GM18517 (cell line): Measurements from ENCODE around the gene OR51B4.
"Not testable (repeated sequence)": the region's sequence is repeated elsewhere in the genome, so short reads cannot be mapped to it uniquely, and the experiment has no call there.

Source experiments
- ATAC-seq: cut with Tn5 transposase; IDR thresholded peaks from one replicate; pipeline ENCODE4 v1.9.1; 2021; ENCODE audit warnings: mild to moderate bottlenecking, moderate library complexity; ENCODE audit not compliant: unreplicated experiment

Gene OR51B4

GRCh38 chr11:5275369-5276110, 26.2 kb downstream of the OR51B4 start:
- no peak for ATAC-seq

- ATAC-seq = no peak
These were observed 27.4 kb downstream of the OR51B4 start for GRCh38 chr11:5274395-5274794.

- ATAC-seq = no peak
These were observed 29.2 kb downstream of the OR51B4 start for GRCh38 chr11:5272395-5273017.

GRCh38 chr11:5269715-5270147, 32.0 kb downstream of the OR51B4 start, which contains the start of gene HBE1:
Gene HBE1, minus strand, starts transcription at chr11:5269945. Its CDS starts 55 bp downstream, at chr11:5269890.
- ATAC-seq = no peak

GRCh38 chr11:5267033-5267563, 34.6 kb downstream of the OR51B4 start:
- no peak for ATAC-seq

- no peak for ATAC-seq
These were observed 35.1 kb downstream of the OR51B4 start for GRCh38 chr11:5266609-5267008.

DNA sequence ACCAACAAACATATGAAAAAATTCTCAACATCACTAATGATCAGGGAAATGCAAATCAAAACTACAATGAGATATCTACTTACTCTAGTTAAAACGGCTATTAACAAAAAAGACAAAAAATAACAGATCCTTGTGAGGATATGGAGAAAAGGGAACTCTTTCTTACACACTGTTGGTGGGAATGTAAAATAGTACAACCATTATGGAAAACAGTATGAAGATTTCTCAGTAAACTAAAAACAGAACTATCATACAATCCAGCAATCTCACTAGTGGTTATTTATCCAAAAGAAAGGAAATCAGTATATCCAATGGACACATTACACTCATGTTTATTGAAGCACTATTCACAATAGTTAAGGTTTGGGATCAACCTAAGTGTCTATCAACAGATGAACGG, 35.9 kb downstream of the OR51B4 start:
- ATAC-seq = no peak

- ATAC-seq = no peak
These were observed 43.0 kb downstream of the OR51B4 start for GRCh38 chr11:5258543-5259262.

GRCh38 chr11:5257296-5257695, 44.5 kb downstream of the OR51B4 start:
- no peak for ATAC-seq

DNA sequence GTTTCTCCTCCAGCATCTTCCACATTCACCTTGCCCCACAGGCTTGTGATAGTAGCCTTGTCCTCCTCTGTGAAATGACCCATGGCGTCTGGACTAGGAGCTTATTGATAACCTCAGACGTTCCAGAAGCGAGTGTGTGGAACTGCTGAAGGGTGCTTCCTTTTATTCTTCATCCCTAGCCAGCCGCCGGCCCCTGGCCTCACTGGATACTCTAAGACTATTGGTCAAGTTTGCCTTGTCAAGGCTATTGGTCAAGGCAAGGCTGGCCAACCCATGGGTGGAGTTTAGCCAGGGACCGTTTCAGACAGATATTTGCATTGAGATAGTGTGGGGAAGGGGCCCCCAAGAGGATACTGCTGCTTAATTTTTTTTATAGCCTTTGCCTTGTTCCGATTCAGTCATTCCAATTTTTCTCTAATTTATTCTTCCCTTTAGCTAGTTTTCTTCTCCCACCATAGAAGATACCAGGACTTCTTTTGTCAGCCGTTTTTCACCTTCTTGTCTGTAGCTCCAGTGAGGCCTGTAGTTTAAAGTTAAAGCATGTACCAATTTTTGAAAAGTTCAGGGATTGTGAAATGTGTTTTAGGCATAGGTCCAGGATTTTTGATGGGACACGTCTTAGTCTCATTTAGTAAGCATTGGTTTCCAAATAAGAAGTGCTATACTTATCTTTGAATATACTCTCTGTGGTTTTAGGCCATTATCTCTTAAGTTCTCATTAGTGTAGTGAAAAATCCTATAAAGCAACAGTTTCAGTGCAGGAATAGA, 46.9 kb downstream of the OR51B4 start, which contains the start of gene HBG2:
Gene HBG2 (minus strand): TSS at position 136 of the 768 bp plus-strand sequence. CDS start 53 bp downstream, at position 83.
- not testable (repeated sequence) for ATAC-seq

DNA sequence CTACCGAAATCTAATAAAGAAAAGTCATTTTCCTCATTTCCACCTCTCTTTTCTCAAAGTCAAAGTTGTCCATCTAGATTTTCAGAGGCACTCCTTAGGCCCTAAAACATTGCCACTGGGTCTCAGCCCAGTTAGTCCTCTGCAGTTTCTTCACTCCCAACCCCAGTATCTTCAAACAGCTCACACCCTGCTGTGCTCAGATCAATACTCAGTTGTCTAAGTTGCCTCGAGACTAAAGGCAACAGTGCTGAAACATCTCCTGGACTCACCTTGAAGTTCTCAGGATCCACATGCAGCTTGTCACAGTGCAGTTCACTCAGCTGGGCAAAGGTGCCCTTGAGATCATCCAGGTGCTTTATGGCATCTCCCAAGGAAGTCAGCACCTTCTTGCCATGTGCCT, 47.7 kb downstream of the OR51B4 start:
- ATAC-seq = not testable (repeated sequence)

- not testable (repeated sequence) for ATAC-seq
These were observed 48.3 kb downstream of the OR51B4 start for GRCh38 chr11:5253440-5253839.

GRCh38 chr11:5252919-5253265, 48.9 kb downstream of the OR51B4 start:
- ATAC-seq = no peak

DNA sequence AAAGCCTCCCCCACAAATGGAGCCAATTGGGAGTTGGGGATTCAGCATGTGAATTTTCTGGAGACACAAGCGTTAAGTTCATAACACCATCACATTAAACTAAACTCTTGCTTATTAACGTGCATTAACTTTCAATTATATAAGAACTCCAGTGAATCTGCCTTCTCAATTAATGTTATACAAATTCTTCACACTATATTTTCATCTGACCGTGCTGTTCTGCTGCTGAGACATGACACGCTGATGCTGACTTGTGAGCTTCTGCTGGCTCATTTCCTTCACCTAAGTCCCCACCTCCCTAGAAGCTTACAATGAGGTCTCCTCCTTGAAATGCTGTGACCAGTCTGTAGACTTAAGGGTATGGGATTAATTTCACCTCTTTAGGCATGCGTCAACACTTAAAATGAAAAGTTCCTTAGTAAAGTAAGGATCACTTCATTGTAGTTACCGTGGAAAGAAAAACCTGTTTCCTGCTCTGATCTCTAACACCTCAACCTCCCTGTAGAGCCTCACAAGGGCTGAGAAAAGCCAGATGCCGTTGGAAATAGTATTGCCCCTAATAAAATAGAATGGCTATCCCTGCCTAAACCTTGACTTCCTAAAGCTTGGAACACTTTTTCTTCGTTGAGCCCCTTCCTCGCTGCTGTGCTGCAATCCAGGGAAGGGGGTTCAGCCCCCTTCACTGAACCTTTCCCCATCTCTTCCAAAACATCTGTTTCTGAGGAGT, 49.4 kb downstream of the OR51B4 start:
- ATAC-seq = no peak

- ATAC-seq = no peak
These were observed 50.0 kb downstream of the OR51B4 start for GRCh38 chr11:5251746-5252145.
